GM20431 (cell line): ENCODE measurements around the gene KCNQ1.

ENCODE experiments used
- in situ Hi-C: fragments of 300-500 bp; cut with MseI, MboI; formaldehyde crosslinking; loops from one replicate; pipeline ENCODE4 v1.15.0; 2020; ENCODE audit warnings: low sequenced_read_pairs; ENCODE audit not compliant: unreplicated experiment

Gene KCNQ1

DNA sequence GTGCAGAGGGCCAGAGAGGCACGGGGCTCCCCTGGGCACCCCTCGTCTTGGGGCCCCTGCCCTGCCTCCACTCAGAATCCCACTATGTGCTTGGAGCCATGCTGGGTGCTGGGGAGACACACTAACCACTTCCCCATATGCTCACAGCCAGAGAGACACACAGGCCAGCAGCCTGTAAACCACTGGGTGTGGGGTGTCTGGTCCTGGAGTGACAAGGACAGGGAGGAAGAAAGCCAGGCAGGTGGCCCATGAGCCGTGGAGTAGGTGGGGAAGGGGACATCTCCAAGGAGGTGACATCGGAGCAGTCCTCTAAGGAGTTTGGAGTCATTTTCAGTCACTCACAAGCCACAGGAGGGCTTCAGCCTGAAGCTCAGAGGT is 381.9 kb downstream of the KCNQ1 start:
- in situ Hi-C loops, result no loop called here

GRCh38 chr11:2827256-2827655 is 382.4 kb downstream of the KCNQ1 start:
- in situ Hi-C loops, result no loop called here

DNA sequence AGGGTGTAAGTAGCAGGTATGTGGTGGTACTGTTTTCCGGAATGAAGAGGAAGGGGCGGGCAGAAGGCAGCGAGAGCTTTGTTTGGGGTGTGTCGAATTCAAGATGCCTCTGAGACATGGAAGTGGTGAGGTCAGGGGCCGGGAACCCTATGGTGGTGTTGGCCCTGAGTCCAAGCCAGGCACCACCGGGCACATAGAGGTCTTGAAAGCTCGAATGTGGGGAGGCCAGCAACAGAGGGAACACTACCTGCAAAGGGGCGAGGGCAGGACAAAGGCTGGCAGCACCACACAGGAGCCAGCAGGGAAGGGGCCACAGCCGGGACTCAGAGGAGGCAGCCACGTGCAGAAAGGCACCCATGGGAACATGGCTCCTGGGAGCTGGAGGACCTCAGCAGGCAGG is 383.0 kb downstream of the KCNQ1 start:
- in situ Hi-C loops, result no loop called here

- in situ Hi-C loops, result no loop called here
These were observed 383.9 kb downstream of the KCNQ1 start for GRCh38 chr11:2828585-2829330.

DNA sequence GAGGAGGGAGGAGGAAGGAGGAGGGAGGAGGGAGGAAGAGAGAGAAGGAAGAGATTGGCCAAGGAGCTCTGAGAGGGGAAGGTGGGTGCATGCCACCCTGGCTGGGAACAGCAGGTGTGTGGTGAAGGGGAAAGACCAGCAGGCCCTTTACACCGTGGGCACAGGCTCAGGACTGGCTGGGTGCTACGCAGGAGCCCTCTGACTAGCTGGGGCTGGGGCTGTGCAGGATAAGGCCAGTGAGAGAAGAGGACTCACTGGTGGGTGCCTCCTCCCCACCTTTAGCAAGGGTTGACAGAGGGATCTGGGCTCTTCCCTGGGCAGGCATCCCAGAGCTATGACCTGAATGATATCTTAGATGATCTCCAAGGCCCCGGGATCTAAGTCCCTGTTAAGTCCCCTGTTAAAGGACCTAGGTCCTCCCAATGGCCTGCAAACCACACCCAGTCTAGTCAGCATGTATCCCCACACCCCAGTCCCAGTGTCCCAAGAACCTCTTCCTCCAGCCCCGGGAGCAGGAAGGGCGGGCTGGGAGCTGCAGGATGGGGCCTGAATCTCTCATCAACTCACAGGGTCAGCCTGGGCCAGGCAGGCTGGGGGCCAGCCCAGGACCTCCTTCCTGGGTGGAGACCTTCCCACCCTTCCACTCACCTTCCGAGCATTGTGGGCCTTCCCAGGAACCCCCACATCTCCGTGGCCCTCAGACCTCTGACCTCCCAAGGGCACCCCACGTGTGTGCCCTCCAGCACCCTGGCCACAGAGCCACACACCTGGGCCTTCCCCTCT is 385.4 kb downstream of the KCNQ1 start:
- in situ Hi-C loops, result no loop called here

DNA sequence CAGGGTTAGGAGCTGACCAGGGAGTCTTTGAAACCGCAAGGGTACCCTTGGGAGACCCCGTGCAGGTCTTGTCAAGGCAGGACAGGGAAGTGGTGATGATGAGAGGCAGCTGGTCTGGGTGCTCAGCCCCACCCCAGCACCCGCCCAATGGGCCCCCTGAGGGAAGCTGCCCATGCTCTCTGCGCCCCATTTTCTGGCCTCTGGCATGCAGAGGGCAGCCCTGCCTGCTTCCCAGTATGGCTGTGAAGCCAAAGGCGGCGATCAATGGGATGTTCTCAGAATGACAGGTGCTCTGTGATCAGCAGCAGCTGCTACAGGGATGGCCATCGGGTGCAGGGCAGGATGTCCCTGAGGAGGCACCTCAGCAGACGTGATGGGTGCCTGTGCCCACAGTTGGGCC is 386.1 kb downstream of the KCNQ1 start:
- in situ Hi-C loops, result no loop called here

GRCh38 chr11:2831781-2832532 is 387.1 kb downstream of the KCNQ1 start:
- in situ Hi-C loops, result no loop called here

GRCh38 chr11:2832533-2833020 is 387.8 kb downstream of the KCNQ1 start:
- in situ Hi-C loops, result no loop called here

DNA sequence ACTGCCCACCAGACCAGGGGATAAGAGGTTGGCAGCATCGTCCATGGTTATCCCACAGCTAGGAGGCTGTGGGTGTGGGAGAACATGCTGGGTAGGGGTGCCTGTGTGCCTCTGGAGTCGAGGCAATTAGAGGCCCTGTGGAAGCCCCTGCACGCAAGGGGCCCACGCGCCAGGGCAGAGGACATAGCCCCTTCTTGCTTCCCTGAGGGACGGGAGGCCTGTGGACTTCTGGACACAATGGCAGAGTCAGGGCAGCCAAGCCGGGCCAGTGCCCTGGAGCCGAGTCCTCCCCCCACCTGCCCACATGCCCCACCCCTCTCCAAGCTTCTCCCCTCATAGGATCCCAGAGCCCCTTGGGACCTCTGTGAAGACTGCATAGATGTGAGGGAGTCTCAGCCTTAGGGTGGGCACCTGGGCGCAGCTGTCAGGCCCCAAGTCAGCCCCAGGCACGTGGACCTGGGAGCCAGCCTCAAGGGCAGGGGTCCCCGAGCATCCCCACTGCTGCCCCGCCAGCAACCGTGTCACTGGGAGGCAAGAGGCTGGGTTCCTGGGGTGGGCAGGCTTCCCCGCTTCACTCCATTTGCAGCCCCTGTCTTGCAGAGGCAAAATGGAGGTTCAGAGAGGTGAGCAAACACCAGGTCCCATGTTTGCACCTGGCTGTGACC is 388.4 kb downstream of the KCNQ1 start:
- in situ Hi-C loops, result no loop called here

DNA sequence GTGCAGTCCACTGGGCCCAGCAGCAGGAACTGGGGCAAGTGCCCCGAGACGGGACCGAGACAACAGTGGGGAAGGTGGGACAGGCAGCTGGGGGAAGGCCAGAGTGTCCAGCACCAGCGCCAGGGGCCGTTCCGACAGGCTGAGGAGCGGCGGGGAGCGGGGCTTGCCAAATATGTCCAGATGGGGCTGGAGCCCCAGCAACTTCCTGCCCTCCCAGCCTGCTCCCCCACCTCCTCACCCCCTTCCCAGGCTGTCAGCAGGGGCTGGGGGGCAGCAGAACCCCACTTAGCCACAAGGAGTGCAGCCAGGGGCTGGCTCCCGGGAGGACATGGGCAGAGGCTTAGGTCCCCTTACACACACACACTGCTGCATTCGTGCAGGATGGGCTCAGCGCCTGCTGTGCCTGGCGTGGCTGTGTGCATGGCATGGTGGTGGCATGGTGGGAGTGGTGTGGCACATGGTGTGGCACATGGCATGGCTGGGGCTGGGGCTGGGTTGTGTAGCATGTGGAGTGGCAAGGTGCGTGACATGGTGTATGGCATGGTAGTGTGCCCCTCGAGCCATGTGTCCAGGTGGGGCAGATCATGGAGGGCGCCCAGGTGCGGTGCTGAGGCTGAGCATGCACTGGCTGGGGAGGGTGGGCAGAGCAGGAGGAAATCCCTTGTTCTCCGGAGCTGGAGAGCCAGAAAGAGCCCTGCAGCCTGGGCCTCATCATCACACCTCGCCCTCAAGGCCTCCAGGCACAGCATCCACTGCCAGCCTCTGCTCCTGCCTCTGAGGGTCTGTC is 389.1 kb downstream of the KCNQ1 start:
- in situ Hi-C loops, result no loop called here

- in situ Hi-C loops, result no loop called here
These were observed 389.9 kb downstream of the KCNQ1 start for GRCh38 chr11:2834503-2835273.

DNA sequence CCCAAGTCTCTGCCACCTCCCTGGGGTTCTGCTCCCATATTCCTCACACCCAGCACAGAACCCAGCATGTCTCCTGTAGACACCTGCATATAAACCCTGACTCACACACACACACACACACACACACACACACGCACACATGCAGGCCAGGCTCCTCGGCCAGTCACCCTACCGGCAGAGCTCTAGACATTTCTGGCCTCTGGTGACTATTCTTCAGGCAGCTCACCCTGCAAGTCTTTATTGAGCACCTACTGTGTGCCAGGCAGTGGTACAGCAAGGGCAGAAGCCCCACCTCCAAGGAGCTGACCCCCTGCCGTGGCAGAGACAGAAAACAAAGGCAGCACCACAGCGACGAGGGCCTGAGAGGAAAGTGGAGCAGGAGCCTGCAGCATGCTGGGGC is 390.5 kb downstream of the KCNQ1 start:
- in situ Hi-C loops, result no loop called here

DNA sequence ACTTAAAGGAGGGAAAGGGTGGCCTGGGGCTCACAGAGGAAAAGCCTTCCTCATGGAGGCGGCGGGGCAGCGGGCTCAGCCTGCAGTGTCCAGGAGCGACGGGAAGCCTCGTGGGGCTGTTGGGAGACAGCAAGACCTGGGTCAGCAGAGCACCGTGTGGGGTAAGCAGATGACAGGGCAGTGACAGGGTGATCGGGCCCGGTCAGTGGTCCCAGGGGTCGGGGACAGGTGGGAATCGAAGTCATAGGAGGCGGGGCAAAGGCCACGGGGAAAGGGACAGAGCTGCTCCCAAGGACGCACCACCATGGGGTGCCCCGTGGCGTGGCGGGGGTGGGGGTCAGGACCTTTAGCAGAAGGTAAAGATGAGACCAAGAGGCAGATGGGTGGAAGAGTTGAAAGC is 390.9 kb downstream of the KCNQ1 start:
- in situ Hi-C loops, result no loop called here

DNA sequence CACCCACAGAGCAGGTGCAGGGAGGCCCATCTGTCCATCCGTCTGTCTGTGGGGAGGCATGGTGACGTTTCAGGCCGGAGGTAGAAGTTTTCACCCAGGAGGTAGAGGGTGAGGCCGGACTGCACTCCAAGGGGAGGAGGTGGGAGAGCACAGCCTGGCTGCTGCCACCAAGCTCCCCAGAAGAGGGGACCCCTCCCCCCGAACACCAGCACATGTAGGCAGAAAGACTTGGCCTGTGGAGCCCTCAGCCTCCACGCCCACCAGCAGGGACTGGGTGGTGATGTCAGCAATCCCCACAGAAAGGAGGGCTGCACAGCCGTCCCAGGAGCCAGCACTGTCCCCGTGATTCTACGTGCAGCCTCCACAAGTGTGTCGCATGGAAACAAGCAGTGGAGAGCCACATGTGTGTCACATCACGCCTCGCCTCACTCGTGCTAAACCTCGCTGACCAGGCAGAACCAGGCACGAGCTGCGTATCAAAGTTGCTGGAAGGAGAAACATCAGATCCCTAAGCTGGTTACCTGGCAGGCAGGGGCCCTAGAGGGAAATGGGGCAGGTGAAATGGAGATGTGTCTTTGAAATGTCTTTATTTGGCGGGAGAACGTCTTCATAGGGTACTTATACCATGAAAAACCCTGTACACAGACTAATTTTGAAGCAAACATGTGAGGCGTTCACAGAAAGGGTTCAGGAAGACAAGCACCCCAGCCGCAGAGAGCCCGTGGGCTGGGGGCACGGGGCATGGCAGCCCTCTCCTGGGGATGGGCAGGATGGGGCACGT is 391.7 kb downstream of the KCNQ1 start:
- in situ Hi-C loops, result no loop called here

DNA sequence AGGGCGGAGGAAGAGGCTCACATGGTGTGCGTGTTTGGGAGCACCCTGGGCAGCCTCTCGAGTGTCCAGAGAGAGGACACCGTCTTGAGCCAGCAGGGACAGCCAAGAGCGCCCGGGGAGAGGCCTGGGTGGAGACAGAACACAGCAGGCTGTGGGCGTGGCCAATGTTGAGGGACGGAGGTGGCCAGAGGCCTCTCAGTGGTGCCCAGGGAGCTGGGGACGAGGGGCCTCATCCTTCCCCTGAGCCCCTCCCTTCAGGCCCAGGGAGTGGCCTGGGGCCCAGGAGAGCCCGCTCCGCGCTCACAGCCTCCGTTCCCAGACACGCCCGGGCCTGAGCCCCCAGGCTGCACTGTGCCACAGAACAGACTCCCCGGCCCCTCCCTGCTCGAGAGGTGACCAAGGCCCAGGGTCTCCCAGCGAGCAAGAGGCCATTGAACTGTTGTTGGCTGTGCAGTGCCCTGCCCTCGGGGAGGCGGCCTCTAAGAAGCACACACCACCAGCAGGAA is 392.3 kb downstream of the KCNQ1 start:
- in situ Hi-C loops, result no loop called here

DNA sequence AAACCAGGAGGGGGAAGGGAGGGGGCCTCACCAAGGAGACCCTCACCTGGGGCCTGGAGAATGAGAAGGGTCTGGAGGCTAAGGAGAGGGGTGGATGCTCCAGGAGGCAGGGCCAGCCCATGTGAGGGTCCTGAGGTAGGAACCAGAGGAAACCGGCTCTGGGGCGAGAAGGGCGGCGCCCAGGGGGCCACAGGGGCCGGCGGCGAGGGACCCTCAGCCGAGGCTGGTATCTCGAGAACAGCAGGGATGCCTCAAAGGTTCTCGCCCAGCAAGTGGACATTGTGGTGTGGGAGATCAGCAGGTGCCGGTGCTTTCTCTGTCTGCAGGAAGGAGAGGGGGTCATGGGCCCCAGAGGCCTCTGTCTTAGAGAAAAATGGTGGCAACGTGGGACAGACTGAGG is 392.8 kb downstream of the KCNQ1 start:
- in situ Hi-C loops, result no loop called here

GRCh38 chr11:2838091-2838490 is 393.3 kb downstream of the KCNQ1 start:
- in situ Hi-C loops, result no loop called here
